Progenitor cell of endocrine pancreas (in vitro differentiated cells): ENCODE data around the gene HDC. TPM values are rescaled to one million over a fixed set of nuclear protein-coding genes. Genes with fewer than 3 reads are reported as not detected.

Source experiments
- DNase-seq: peaks from one replicate; pipeline ENCODE4 v3.0.0; 2021; ENCODE audit warnings: low spot score; ENCODE audit not compliant: unreplicated experiment
- H3K27ac Mint-ChIP-seq: 2 replicates; pipeline ENCODE4 v1.8.0; 2021; ENCODE audit warnings: mild to moderate bottlenecking, moderate library complexity, mixed read lengths
- H3K27me3 Mint-ChIP-seq: 2 replicates; pipeline ENCODE4 v1.8.0; 2021; ENCODE audit warnings: mixed read lengths
- H3K36me3 Mint-ChIP-seq: 2 replicates; pipeline ENCODE4 v1.8.0; 2022; ENCODE audit warnings: mixed read lengths; ENCODE audit not compliant: insufficient read depth
- H3K4me1 Mint-ChIP-seq: 2 replicates; pipeline ENCODE4 v1.8.0; 2021; ENCODE audit warnings: low read depth, mixed read lengths
- H3K4me3 Mint-ChIP-seq: 2 replicates; pipeline ENCODE4 v1.8.0; 2021; ENCODE audit warnings: low read depth, mild to moderate bottlenecking, moderate library complexity, mixed read lengths
- H3K9me3 Mint-ChIP-seq: 2 replicates; pipeline ENCODE4 v1.8.0; 2021; ENCODE audit warnings: low read depth, mixed read lengths
- CTCF ChIP-seq: fragments of 200-600 bp; sonication (generic); IDR thresholded peaks from one replicate; pipeline ENCODE4 v1.5.0; 2021; ENCODE audit warnings: antibody characterized with exemption, mild to moderate bottlenecking; ENCODE audit not compliant: unreplicated experiment
- total RNA-seq: library from RNA; stranded (reverse); gene quantifications from 2 replicates; pipeline ENCODE4 v1.2.1, GENCODE V29; 2021

HDC gene
- total RNA-seq, 1 donor from 2014 or later = not detected

- H3K9me3 Mint-ChIP-seq = no peaks in the 10 kb centered on the region
- no peak for TF ChIP-seq CTCF
- H3K4me1 Mint-ChIP-seq = peaks cover under 1% of the 10 kb centered on the region
- no peaks in the 10 kb centered on the region for H3K36me3 Mint-ChIP-seq
- DNase-seq = no peak
- H3K27ac Mint-ChIP-seq = no peak overlapping the region
- H3K4me3 Mint-ChIP-seq = no peak overlapping the region
- H3K27me3 Mint-ChIP-seq = no peaks in the 10 kb centered on the region
Measured at GRCh38 chr15:50235794-50236193, 29.7 kb downstream of the HDC start.

GRCh38 chr15:50234764-50235163, 30.8 kb downstream of the HDC start:
- H3K27me3 Mint-ChIP-seq = no peaks in the 10 kb centered on the region
- H3K27ac Mint-ChIP-seq = no peak overlapping the region
- H3K36me3 Mint-ChIP-seq = peaks cover 1% of the 10 kb centered on the region

GRCh38 chr15:50233192-50233736, 32.3 kb downstream of the HDC start:
- no peaks in the 10 kb centered on the region for H3K27me3 Mint-ChIP-seq
- peak overlapping the region; percentile 69 for H3K27ac Mint-ChIP-seq
- H3K36me3 Mint-ChIP-seq = peaks cover 5% of the 10 kb centered on the region
- no peak for DNase-seq
- H3K9me3 Mint-ChIP-seq = no peaks in the 10 kb centered on the region
- no peaks in the 10 kb centered on the region for H3K4me1 Mint-ChIP-seq
- no peak overlapping the region for H3K4me3 Mint-ChIP-seq
- TF ChIP-seq CTCF = no peak

More at GRCh38 chr15:50234764-50235163, 30.8 kb downstream of the HDC start:
- H3K4me3 Mint-ChIP-seq = no peak overlapping the region
- H3K9me3 Mint-ChIP-seq = no peaks in the 10 kb centered on the region
- H3K4me1 Mint-ChIP-seq = no peaks in the 10 kb centered on the region
- no peak for DNase-seq
- no peak for TF ChIP-seq CTCF

GRCh38 chr15:50232791-50233190, 32.7 kb downstream of the HDC start:
- DNase-seq = no peak
- H3K4me1 Mint-ChIP-seq = no peaks in the 10 kb centered on the region
- H3K27me3 Mint-ChIP-seq = no peaks in the 10 kb centered on the region
- peaks cover 5% of the 10 kb centered on the region for H3K36me3 Mint-ChIP-seq
- no peak overlapping the region for H3K4me3 Mint-ChIP-seq
- H3K9me3 Mint-ChIP-seq = no peaks in the 10 kb centered on the region
- no peak for TF ChIP-seq CTCF
- H3K27ac Mint-ChIP-seq = peak overlapping the region; percentile 69

- Mint-ChIP-seq H3K4me3 (no peak overlapping the region), H3K36me3 (peaks cover 5% of the 10 kb centered on the region), H3K9me3 (no peaks in the 10 kb centered on the region), H3K27me3 (no peaks in the 10 kb centered on the region), H3K27ac (no peak overlapping the region), H3K4me1 (no peaks in the 10 kb centered on the region)
- no peak for TF ChIP-seq CTCF
- no peak for DNase-seq
Measured at GRCh38 chr15:50231761-50232160, 33.8 kb downstream of the HDC start.
